Activated CD8-positive, alpha-beta T cell treated with anti-CD3 and anti-CD28 coated beads, Interleukin-2, amount 10 ng/mL, durations not matched to agents 7 days and 5 days (primary cell): ENCODE data around the gene FBXO11. TPM values are rescaled to one million over a fixed set of nuclear protein-coding genes. Genes with fewer than 3 reads are reported as not detected.
A peak's percentile ranks its signal among the peaks of the same experiment; 100 is the strongest.

Source experiments
- ATAC-seq: fragments of 150-1000 bp; cut with Tn5 transposase; one replicate; pipeline ENCODE4 v1.10.0; 2021; ENCODE audit warnings: moderate library complexity
- CTCF ChIA-PET: fragments of 350-600 bp; sonication (Branson Sonifier 250); formaldehyde crosslinking; loops from one replicate; lab custom pipeline; 2021; ENCODE audit warnings: antibody characterized with exemption; lab: Charles Lee
- POLR2A ChIA-PET: fragments of 350-600 bp; sonication (Branson Sonifier 250); formaldehyde crosslinking; loops from one replicate; lab custom pipeline; 2021; ENCODE audit warnings: antibody characterized with exemption; lab: Charles Lee
- DNase-seq: peaks from one replicate; pipeline ENCODE4 v3.0.0-alpha.2; 2020
- H3K27ac Mint-ChIP-seq: one replicate; pipeline ENCODE4 v1.8.0; 2021; ENCODE audit warnings: mild to moderate bottlenecking, mixed read lengths
- H3K27me3 Mint-ChIP-seq: one replicate; pipeline ENCODE4 v1.8.0; 2021; ENCODE audit warnings: low read depth, mixed read lengths
- H3K36me3 Mint-ChIP-seq: one replicate; pipeline ENCODE4 v1.8.0; 2021; ENCODE audit warnings: low read depth, mixed read lengths
- H3K4me1 Mint-ChIP-seq: one replicate; pipeline ENCODE4 v1.8.0; 2021; ENCODE audit warnings: low read depth, mixed read lengths
- H3K4me3 Mint-ChIP-seq: one replicate; pipeline ENCODE4 v1.8.0; 2021; ENCODE audit warnings: mild to moderate bottlenecking, mixed read lengths
- H3K9me3 Mint-ChIP-seq: one replicate; pipeline ENCODE4 v1.8.0; 2022; ENCODE audit warnings: mixed read lengths; ENCODE audit not compliant: insufficient read depth
- total RNA-seq, 2 experiments: library from RNA; stranded (reverse); gene quantifications; one replicate each; pipeline ENCODE4 v1.2.3, GENCODE V29; 2021

FBXO11 gene
- total RNA-seq, 2 experiments from 2014 or later = 49.1 to 51.9 TPM

- Mint-ChIP-seq H3K4me1 (peaks cover 5% of the 10 kb centered on the region), H3K36me3 (peaks cover 48% of the 10 kb centered on the region), H3K9me3 (no peaks in the 10 kb centered on the region), H3K4me3 (no peak overlapping the region), H3K27me3 (no peaks in the 10 kb centered on the region), H3K27ac (no peak overlapping the region)
- DNase-seq (no peak), ATAC-seq (no peak)
- POLR2A ChIA-PET = no interaction called here
- CTCF ChIA-PET = interaction anchor here (1.3 kb wide), 1 partner anchor 19 kb away, joined by 3 read pairs; no protein-coding TSS in a partner anchor
These were observed 67.6 kb downstream of the FBXO11 start for GRCh38 chr2:47838686-47839085.

- ChIA-PET POLR2A (no interaction called here), CTCF (no interaction called here)
- H3K9me3 Mint-ChIP-seq = no peaks in the 10 kb centered on the region
- no peaks in the 10 kb centered on the region for H3K27me3 Mint-ChIP-seq
- peaks cover 6% of the 10 kb centered on the region for H3K4me1 Mint-ChIP-seq
- H3K36me3 Mint-ChIP-seq = peaks cover 46% of the 10 kb centered on the region
- H3K27ac Mint-ChIP-seq = no peak overlapping the region
- no peak overlapping the region for H3K4me3 Mint-ChIP-seq
- DNase-seq (no peak), ATAC-seq (no peak)
These were observed 68.0 kb downstream of the FBXO11 start for GRCh38 chr2:47838249-47838648.

- H3K4me1 Mint-ChIP-seq = peaks cover 4% of the 10 kb centered on the region
- peaks cover 52% of the 10 kb centered on the region for H3K36me3 Mint-ChIP-seq
- H3K27me3 Mint-ChIP-seq = no peaks in the 10 kb centered on the region
- ChIA-PET POLR2A (no interaction called here), CTCF (no interaction called here)
- no peaks in the 10 kb centered on the region for H3K9me3 Mint-ChIP-seq
- DNase-seq = no peak
- H3K27ac Mint-ChIP-seq = no peak overlapping the region
- ATAC-seq = peak; percentile 15
- no peak overlapping the region for H3K4me3 Mint-ChIP-seq
These were observed 72.8 kb downstream of the FBXO11 start for GRCh38 chr2:47833516-47833968.

- Mint-ChIP-seq H3K27me3 (no peaks in the 10 kb centered on the region), H3K36me3 (peaks cover 41% of the 10 kb centered on the region), H3K4me3 (no peak overlapping the region), H3K27ac (no peak overlapping the region), H3K9me3 (no peaks in the 10 kb centered on the region), H3K4me1 (no peaks in the 10 kb centered on the region)
- ChIA-PET CTCF (no interaction called here), POLR2A (no interaction called here)
- ATAC-seq (no peak), DNase-seq (no peak)
These were observed 83.8 kb downstream of the FBXO11 start for GRCh38 chr2:47822518-47822917.

GRCh38 chr2:47819834-47820233 is 86.5 kb downstream of the FBXO11 start:
- CTCF ChIA-PET = no interaction called here
- Mint-ChIP-seq H3K4me1 (no peaks in the 10 kb centered on the region), H3K27ac (no peak overlapping the region), H3K27me3 (no peaks in the 10 kb centered on the region), H3K36me3 (peaks cover 50% of the 10 kb centered on the region), H3K4me3 (no peak overlapping the region), H3K9me3 (no peaks in the 10 kb centered on the region)
- ATAC-seq (no peak), DNase-seq (no peak)
- POLR2A ChIA-PET = no interaction called here

GRCh38 chr2:47818777-47819176 is 87.5 kb downstream of the FBXO11 start:
- Mint-ChIP-seq H3K36me3 (peaks cover 58% of the 10 kb centered on the region), H3K4me3 (no peak overlapping the region), H3K4me1 (no peaks in the 10 kb centered on the region), H3K9me3 (no peaks in the 10 kb centered on the region), H3K27ac (no peak overlapping the region), H3K27me3 (no peaks in the 10 kb centered on the region)
- DNase-seq = no peak
- POLR2A ChIA-PET = no interaction called here
- CTCF ChIA-PET = interaction anchor here (0.6 kb wide), 1 partner anchor 382 kb away, joined by 5 read pairs; no protein-coding TSS in a partner anchor
- ATAC-seq = no peak

- ChIA-PET POLR2A (no interaction called here), CTCF (no interaction called here)
- H3K4me3 Mint-ChIP-seq = no peak overlapping the region
- no peak for DNase-seq
- H3K4me1 Mint-ChIP-seq = peaks cover 9% of the 10 kb centered on the region
- H3K9me3 Mint-ChIP-seq = no peaks in the 10 kb centered on the region
- ATAC-seq = no peak
- H3K27ac Mint-ChIP-seq = no peak overlapping the region
- no peaks in the 10 kb centered on the region for H3K27me3 Mint-ChIP-seq
- peaks cover 75% of the 10 kb centered on the region for H3K36me3 Mint-ChIP-seq
These were observed 90.5 kb downstream of the FBXO11 start for GRCh38 chr2:47815764-47816163.

- Mint-ChIP-seq H3K27me3 (no peaks in the 10 kb centered on the region), H3K4me1 (peaks cover 9% of the 10 kb centered on the region), H3K4me3 (no peak overlapping the region), H3K27ac (peak overlapping the region; percentile 27), H3K9me3 (no peaks in the 10 kb centered on the region), H3K36me3 (peaks cover 71% of the 10 kb centered on the region)
- no peak for ATAC-seq
- DNase-seq = no peak
- POLR2A ChIA-PET = no interaction called here
- CTCF ChIA-PET = interaction anchor here (0.7 kb wide), 1 partner anchor 18 kb away, joined by 3 read pairs; no protein-coding TSS in a partner anchor
These were observed 94.6 kb downstream of the FBXO11 start for GRCh38 chr2:47811668-47812067.

- H3K4me3 Mint-ChIP-seq = no peak overlapping the region
- peak overlapping the region; percentile 20 for H3K27ac Mint-ChIP-seq
- peaks cover 73% of the 10 kb centered on the region for H3K36me3 Mint-ChIP-seq
- peaks cover 9% of the 10 kb centered on the region for H3K4me1 Mint-ChIP-seq
- DNase-seq (no peak), ATAC-seq (no peak)
- ChIA-PET POLR2A (no interaction called here), CTCF (no interaction called here)
- no peaks in the 10 kb centered on the region for H3K27me3 Mint-ChIP-seq
- no peaks in the 10 kb centered on the region for H3K9me3 Mint-ChIP-seq
These were observed 95.4 kb downstream of the FBXO11 start for GRCh38 chr2:47810850-47811249.

GRCh38 chr2:47809903-47810302 is 96.4 kb downstream of the FBXO11 start:
- ChIA-PET POLR2A (no interaction called here), CTCF (no interaction called here)
- H3K36me3 Mint-ChIP-seq = peaks cover 76% of the 10 kb centered on the region
- no peaks in the 10 kb centered on the region for H3K9me3 Mint-ChIP-seq
- H3K4me3 Mint-ChIP-seq = no peak overlapping the region
- H3K27ac Mint-ChIP-seq = no peak overlapping the region
- H3K27me3 Mint-ChIP-seq = no peaks in the 10 kb centered on the region
- DNase-seq = no peak
- no peak for ATAC-seq
- peaks cover 9% of the 10 kb centered on the region for H3K4me1 Mint-ChIP-seq

GRCh38 chr2:47808614-47809013 is 97.7 kb downstream of the FBXO11 start:
- Mint-ChIP-seq H3K9me3 (peaks cover under 1% of the 10 kb centered on the region), H3K36me3 (peaks cover 79% of the 10 kb centered on the region), H3K27me3 (no peaks in the 10 kb centered on the region), H3K4me3 (no peak overlapping the region), H3K27ac (peak overlapping the region; percentile 46), H3K4me1 (peaks cover 9% of the 10 kb centered on the region)
- POLR2A ChIA-PET = interaction anchor here (0.7 to 0.9 kb wide), 2 partner anchors 14 to 280 kb away, joined by 3 read pairs; no protein-coding TSS in a partner anchor
- CTCF ChIA-PET = interaction anchor here (1.5 kb wide), 1 partner anchor 18 kb away, joined by 3 read pairs; no protein-coding TSS in a partner anchor
- DNase-seq (no peak), ATAC-seq (no peak)

- Mint-ChIP-seq H3K27me3 (no peaks in the 10 kb centered on the region), H3K36me3 (peaks cover 80% of the 10 kb centered on the region), H3K27ac (no peak overlapping the region), H3K4me3 (no peak overlapping the region), H3K4me1 (no peaks in the 10 kb centered on the region), H3K9me3 (peaks cover 9% of the 10 kb centered on the region)
- CTCF ChIA-PET = interaction anchor here (1.6 kb wide), 1 partner anchor 11 kb away, joined by 4 read pairs; no protein-coding TSS in a partner anchor
- DNase-seq = no peak
- ATAC-seq = no peak
- POLR2A ChIA-PET = interaction anchor here (1.2 kb wide), 1 partner anchor 23 kb away, joined by 3 read pairs; the partner anchor contains the start of gene MSH6
These were observed 100.4 kb downstream of the FBXO11 start for GRCh38 chr2:47805850-47806249.
